GM18909 (cell line): Measurements from ENCODE around the gene MTHFD2L.
"Not testable (repeated sequence)": the region's sequence is repeated elsewhere in the genome, so short reads cannot be mapped to it uniquely, and the experiment has no call there.

Source experiments
- ATAC-seq: cut with Tn5 transposase; IDR thresholded peaks from one replicate; pipeline ENCODE4 v1.9.1; 2021; ENCODE audit warnings: mild to moderate bottlenecking; ENCODE audit not compliant: unreplicated experiment, poor library complexity

MTHFD2L gene

DNA sequence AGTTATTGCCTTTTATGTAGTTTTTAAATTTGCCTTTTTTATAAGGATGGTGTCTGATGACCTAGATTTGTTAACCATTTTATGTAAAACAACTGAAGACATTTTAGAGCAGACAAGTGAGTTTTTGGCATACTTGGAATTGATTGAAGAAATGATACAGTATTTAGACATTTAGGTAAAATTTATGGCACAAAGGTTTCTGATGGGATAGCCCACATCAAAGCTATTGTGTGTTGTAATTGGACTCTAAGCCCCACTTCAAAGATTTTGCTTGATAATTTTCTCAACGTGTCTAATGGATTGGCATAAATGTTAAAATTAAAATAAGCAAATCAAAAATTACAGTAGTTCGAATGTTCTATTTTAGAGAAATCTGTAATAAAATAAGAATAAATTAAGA lies 168.0 kb downstream of the MTHFD2L start:
- ATAC-seq, result no peak

DNA sequence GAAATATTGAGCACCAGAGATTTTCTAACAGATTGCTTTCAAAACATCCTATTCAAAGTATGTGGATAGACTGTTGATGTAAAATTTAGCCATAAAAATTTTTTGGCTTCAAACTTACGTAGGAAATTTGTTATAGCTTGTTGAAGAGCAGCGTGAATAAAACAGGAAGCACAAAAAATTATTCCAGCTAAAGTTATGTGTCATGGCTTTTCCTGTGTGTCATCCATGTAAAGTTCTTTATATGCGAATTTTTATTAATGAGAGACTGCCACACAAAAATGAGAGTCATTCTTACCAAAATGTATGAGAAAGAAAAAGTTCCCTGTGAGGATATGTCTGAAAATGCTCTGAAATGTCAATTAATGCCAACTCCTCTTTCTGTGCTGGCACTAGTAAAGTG lies 169.8 kb downstream of the MTHFD2L start:
- no peak for ATAC-seq

DNA sequence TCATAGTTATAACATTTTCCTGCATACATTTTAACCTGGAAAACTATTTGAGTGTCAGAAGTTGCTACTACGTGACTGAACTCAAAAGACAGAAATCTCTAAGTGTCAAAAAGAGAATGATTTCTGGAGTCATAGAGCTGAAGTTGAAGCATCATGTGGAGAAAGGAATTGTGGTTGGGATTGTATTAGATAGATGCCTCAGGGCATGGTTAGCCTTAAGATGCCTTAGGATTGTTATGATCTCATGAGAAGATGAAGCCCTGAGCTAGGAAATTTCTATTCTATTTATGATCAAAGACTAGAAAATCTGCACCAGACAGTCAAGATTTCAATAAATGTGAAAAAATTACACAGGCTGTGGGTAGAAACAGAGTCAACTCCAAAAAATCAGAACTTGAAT lies 170.6 kb downstream of the MTHFD2L start:
- no peak for ATAC-seq

DNA sequence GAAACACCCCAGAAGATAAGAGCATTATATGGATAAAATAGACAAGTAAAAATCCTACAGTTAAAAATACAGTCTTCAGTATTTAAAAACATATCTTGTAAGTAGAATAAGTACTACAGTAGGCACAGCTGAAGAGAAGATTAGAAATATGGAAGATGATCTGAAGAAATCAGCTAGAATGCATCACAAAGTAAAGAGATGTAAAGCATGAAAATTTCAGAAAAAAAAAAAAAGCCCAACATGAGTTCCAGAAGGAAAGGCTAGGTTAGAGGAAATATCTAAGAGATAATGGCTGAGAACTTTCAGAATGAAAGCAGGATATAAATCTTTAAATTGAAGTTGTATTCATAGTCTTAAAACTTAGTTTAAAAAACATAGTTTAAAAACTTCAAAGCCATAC lies 171.4 kb downstream of the MTHFD2L start:
- ATAC-seq, result no peak

DNA sequence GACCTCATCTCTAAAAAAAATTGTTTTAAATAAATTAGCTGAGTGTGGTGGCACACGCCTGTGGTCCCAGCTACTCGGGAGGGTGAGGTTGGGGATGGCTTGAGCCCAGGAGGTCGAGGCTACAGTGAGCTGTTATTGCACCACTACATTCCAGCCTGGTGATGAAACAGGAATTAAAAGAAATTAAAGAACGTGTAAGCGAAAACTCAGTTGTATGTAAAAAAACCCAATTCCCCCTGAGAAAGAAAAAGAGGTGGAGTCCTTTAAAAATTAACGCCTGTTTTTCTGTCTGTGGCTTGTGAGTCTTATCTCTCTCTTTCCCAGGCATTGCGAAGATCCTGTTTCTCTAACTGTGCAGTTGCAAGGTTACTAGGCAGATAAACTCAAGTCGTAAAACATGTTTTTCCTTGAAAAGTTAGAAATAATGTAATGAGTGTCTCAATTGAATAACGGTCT lies 172.4 kb downstream of the MTHFD2L start:
- no peak for ATAC-seq

DNA sequence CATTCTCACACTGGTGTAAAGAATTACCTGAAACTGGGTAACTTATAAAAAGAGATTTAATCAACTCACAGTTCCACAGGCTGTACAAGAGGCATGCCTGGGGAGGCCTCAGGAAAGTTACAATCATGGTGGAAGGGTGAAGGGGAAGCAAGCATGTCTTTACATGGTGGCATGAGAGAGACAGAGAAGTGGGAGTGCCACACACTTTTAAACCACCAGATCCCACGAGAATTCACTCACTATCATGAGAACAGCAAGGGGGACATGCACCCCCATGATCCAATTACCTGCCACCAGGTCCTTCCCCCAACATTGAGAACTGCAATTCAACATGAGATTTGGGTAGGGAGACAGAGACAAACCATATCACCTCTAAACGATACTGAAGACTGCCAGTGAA lies 173.3 kb downstream of the MTHFD2L start:
- ATAC-seq, result no peak

DNA sequence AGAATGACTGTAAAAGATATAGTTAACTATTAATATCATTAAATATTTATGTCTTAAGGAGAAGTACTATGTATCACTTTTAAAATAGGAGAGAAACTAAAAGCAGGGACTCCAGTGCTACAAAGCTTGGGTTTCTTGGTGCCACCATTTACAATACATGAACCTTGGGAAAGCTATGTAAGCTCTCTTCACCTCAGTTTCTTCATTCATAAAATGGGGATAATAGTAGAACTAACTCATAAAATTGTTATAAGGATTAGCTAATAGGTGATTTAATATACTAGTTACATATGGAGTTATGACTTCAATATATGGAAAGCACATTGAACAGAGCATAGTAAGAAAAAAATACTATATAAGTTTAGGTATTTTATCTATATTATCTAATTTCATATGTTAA lies 174.0 kb downstream of the MTHFD2L start:
- no peak for ATAC-seq

DNA sequence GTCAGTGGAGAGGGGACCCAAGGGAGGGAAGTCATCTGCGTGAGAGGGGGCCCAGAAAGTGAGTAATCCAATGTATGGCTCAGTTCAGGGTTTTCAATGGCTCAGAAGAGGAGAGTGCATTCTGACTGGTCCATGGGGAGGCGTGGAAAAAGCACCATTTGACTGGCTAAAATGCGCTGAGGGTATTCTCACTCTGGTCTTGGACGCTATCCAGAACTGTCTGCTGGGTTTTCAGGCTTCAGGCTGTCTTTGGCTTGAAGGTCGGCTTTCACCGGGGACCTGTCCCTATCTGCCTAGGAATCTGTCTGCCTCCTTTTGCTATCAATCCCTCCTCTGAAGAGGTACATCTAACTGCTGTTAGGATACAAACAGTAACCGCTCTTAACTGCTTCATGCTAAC lies 176.7 kb downstream of the MTHFD2L start:
- no peak for ATAC-seq

DNA sequence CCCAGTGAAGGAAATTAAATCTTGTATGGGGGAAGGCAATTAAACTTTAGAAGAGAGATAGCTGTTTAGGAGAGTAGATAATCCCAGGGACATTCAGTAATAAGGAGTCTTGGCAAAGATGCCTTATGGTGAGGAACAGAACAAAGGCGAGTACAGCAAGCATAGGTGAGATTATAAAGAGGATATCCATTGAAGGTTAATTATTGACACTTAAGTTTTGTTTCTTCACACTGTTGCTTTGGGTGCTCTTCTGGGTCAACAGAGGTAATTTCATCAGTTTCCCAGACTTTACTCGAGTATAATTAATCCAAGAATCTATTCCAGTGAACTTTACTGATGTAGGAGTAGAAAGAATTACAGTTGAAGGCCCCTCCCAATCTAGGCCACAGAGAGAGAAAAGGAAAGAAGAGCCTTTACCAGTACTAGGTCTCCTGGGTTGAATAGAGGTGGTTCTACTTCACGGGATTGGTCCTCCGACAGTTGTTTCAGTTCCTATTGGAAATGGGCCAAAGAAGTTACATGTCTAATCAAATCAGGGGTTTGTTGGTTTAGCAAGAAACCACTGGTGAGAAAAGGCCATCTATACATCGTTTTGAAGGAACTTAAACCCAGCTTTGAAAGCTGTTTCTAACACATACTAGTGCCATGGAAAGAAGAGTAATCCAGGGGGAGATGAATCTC lies 177.6 kb downstream of the MTHFD2L start:
- peak; percentile 88 for ATAC-seq

DNA sequence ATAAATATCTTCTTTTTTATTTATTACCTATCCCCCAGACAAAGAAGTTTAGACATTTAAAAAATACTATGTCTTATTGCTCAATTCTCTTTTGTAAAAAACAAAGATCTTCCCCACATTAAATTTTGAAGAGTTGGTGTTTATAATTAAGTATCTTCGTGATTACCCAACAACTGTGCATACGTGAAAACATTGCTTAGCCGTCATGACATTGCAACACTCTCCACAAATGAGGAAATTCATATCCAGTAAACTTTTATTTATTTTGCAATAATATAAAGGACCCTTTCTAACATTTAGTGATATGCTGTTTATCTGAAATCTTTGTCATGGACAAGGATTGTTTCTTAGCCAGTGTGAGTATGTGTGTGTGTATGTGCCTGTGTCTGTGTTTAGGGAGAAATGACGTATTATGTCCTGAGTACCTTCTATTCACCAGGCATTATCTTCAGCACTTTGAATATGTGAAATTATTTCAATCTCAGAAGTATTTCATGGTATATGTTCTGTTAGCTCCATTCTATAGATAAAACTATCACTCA lies 180.9 kb downstream of the MTHFD2L start:
- ATAC-seq, result no peak

DNA sequence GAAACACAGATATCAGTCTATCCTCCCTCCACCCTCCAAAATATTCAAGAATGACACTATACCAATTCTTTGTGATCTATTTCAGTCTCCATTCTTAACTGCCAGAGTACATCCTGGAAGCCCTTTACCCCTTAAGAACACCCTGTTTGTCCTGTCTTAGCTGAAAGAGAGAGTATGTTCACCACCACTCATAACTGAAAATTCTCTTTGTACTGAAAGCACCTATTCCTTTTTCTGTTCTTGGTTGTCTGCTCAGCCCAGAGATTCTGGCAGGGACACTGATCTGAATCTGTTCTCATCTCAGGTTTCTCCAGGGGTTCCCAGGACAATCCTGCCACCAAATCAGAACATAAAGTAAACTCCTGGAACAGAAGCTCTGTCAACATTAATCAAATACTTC lies 181.6 kb downstream of the MTHFD2L start:
- ATAC-seq, result peak; percentile 40

DNA sequence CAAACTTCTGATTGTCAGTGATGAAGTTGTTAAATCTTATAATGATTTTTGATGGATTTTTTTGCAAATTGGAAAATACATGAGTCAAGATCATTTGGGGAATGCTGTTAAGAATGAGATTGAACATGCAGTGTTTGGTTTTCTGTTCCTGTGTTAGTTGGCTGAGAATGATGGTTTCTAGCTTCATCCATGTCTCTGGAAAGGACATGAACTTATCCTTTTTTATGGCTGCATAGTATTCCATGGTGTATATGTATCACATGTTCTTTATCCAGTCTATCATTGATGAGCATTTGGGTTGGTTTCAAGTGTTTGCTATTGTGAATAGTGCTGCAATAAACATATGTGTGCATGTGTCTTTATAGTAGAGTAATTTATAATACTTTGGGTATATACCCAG lies 182.5 kb downstream of the MTHFD2L start:
- not testable (repeated sequence) for ATAC-seq

DNA sequence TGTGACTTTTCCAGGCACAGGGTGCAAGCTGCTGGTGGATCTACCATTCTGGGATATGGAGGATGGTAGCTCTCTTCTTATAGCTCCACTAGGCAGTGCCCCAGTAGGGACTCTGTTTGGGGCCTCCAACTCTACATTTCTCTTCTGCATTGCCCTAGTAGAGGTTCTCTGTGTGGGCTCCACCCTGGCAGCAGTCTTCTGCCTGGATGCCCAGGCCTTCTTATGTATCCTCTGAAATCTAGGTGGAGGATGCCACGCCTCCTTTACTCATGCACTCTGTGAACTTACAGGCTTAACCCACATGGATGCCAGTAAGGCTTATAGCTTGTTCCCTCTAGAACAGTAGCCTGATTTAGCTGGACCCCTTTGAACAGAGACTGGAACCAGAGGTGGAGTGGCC lies 186.1 kb downstream of the MTHFD2L start:
- no peak for ATAC-seq
